ENCODE results near the gene LARP1. TPM values are rescaled to one million over a fixed set of nuclear protein-coding genes. Genes with fewer than 3 reads are reported as not detected.

The LARP1 gene
- total and polyA plus RNA-seq, 9 of the 15 experiments (the other 6 are each of a cell fraction or from before 2014, with no cell fraction given), result 22.6 to 300 (median 92.0) TPM

DNA sequence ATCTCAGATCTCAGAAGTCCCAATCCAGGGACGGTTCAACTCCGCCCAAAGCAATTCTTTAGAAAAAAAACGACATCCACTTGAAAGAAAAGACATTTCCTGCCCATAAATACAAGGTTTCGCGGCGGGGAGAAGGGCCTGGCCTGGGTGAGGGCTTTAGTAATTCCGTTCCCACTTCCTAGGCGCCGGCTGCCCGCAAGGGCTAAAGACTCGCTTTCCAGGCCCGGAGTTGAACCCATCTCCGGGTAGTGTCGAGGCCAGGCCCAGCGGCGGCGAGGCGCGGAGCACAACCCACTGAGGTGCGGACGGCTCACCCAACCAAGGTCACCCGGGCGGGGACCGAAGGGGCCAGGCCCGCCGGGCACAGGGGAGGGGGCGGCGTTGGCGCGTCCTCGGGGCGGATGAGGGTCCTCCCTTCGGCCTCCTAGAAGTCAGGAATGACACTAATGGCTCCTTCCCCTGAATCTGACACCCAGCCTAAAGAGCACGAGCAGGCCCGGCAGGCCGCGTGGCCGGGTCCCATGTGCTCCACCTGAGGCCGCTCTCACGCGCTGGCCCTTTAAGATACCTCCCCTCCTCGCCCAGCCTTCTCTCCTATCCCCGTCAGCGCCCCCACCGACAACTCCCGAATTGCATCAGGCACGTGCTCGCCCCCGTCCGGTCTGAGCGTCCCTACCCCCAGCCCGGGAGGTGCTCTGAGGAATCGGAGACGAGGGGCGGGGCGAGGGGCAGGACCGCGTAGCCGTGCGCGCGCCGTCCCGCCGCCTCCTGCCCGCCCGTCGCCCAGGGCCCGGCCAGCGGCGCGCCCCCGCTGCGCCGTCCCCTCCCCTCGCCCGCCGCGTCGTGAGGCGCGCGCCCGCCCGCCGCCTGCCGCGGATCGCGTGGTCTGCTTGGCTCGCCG is 467 bp upstream of the LARP1 start:
- H3K4me2 ChIP-seq (ENCODE audit: insufficient read depth, low read length), result peak overlapping the region; percentile 83
- no peaks in the 10 kb centered on the region for H3K9me1 ChIP-seq (ENCODE audit: control insufficient read depth, insufficient read depth, low read length)
- ChIA-PET CTCF (ENCODE audit: low intra/inter-chr PET ratio) (interaction anchor here (0.7 kb wide), 1 partner anchor 72 kb away, joined by 11 read pairs; no protein-coding TSS in a partner anchor), POLR2A (interaction anchor here (1.4 to 1.8 kb wide), 2 partner anchors 10 to 17 kb away, joined by 6 to 7 read pairs; no protein-coding TSS in a partner anchor)
- ATAC-seq (peak; percentile 86), FAIRE-seq (peak; percentile 87), DNase-seq (ENCODE audit: extremely low read depth in 1 of 4, low spot score in 3 of 4) (peak; percentile 94 to 99 (median 96))
- intact Hi-C loops (cut with micrococcal nuclease) (loop anchor here (1.0 to 2.0 kb wide), 4 partner anchors 58 to 104 kb away; partner anchors contain the start of gene CNOT8), in situ Hi-C loops (cut with MboI) (no loop called here)
- peaks cover 30 to 40% of the 10 kb centered on the region in 2 experiments for H3K4me1 ChIP-seq (replicated peaks in 1 of 2; ENCODE audit: control insufficient read depth in 2 of 2, insufficient read depth in 2 of 2, low read length in 2 of 2)
- peak overlapping the region; percentile 99 for H3K27ac ChIP-seq (ENCODE audit: extremely low read depth, low read depth, low read length)
- H2AFZ ChIP-seq (ENCODE audit: low read depth, low read length), result peak overlapping the region; percentile 86
- peaks cover 61% of the 10 kb centered on the region for H3K79me2 ChIP-seq (ENCODE audit: control insufficient read depth, insufficient read depth, low read length)
- peak overlapping the region; percentile 97 to 98 for H3K9ac ChIP-seq (ENCODE audit: insufficient read depth in 1 of 2, low read depth in 2 of 2, low read length in 2 of 2)
- H3K4me3 ChIP-seq, result peak overlapping the region; percentile 83
- peaks cover 11% of the 10 kb centered on the region; the same call in 2 of the 3 replicates for H3K36me3 ChIP-seq (ENCODE audit: control insufficient read depth, insufficient read depth, low read length)
- no peaks in the 10 kb centered on the region for H3K9me3 ChIP-seq (replicated peaks; ENCODE audit: control insufficient read depth, insufficient read depth, low read depth, low read length)
- peaks cover 18% of the 10 kb centered on the region for H4K20me1 ChIP-seq (replicated peaks; ENCODE audit: control insufficient read depth, insufficient read depth, low read length)
- BruUV-seq (replicated peaks), result TSS peak; percentile 90
- WGBS (ENCODE audit: insufficient coverage, low coverage, missing lambda C conversion rate), result under 1% methylated on average over 36 of the region's 92 CpGs
- no peaks in the 10 kb centered on the region for H3K27me3 ChIP-seq (ENCODE audit: control insufficient read depth in 2 of 2, insufficient read depth in 2 of 2, low read length in 2 of 2)
- TF ChIP-seq CBX5 (IDR thresholded peaks at IDR 0.05; ENCODE audit: borderline replicate concordance, low read depth), result no peak
- TF ChIP-seq HDAC1 (IDR thresholded peaks at IDR 0.05), result peak in 1 of 2 experiments; percentile 91; a peak in 2 of 4 replicates
- no peak for TF ChIP-seq ZNF764 (CRISPR knock-in tag; IDR thresholded peaks at IDR 0.05; ENCODE audit: low read depth)
- TF ChIP-seq ZNF232 (CRISPR knock-in tag; IDR thresholded peaks at IDR 0.05), result peak; percentile 97
- TF ChIP-seq, protein P1, sequence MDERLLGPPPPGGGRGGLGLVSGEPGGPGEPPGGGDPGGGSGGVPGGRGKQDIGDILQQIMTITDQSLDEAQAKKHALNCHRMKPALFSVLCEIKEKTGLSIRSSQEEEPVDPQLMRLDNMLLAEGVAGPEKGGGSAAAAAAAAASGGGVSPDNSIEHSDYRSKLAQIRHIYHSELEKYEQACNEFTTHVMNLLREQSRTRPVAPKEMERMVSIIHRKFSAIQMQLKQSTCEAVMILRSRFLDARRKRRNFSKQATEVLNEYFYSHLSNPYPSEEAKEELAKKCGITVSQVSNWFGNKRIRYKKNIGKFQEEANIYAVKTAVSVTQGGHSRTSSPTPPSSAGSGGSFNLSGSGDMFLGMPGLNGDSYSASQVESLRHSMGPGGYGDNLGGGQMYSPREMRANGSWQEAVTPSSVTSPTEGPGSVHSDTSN (CRISPR knock-in tag; IDR thresholded peaks at IDR 0.05; ENCODE audit: low read depth), result no peak
- TF ChIP-seq, protein P1 (tag; conservative IDR thresholded peaks at IDR 0.05; ENCODE audit: low read depth), result 0 out of 2 replicates have a peak, but pooled peaks have one; percentile 5
- TF ChIP-seq RBFOX2 (IDR thresholded peaks at IDR 0.05; ENCODE audit: low read depth, low read length), result peak; percentile 81
- TF ChIP-seq MED1 (CRISPR knock-in tag; IDR thresholded peaks at IDR 0.05; ENCODE audit: borderline replicate concordance), result no peak
- TF ChIP-seq RFX1 (IDR thresholded peaks at IDR 0.05), result no peak
- TF ChIP-seq ZSCAN32 (CRISPR knock-in tag; IDR thresholded peaks at IDR 0.05), result no peak; the same call in 1 of the 2 replicates
- TF ChIP-seq CEBPB (tag; IDR thresholded peaks at IDR 0.05), result peak; percentile 76
- TF ChIP-seq, protein P2, sequence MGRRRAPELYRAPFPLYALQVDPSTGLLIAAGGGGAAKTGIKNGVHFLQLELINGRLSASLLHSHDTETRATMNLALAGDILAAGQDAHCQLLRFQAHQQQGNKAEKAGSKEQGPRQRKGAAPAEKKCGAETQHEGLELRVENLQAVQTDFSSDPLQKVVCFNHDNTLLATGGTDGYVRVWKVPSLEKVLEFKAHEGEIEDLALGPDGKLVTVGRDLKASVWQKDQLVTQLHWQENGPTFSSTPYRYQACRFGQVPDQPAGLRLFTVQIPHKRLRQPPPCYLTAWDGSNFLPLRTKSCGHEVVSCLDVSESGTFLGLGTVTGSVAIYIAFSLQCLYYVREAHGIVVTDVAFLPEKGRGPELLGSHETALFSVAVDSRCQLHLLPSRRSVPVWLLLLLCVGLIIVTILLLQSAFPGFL (CRISPR knock-in tag; IDR thresholded peaks at IDR 0.05), result no peak
- TF ChIP-seq MCM2 (IDR thresholded peaks at IDR 0.05; ENCODE audit: low read depth), result no peak
- peak; percentile 83 for TF ChIP-seq FIP1L1 (IDR thresholded peaks at IDR 0.05; ENCODE audit: low read depth, low read length, poor library complexity, severe bottlenecking)
- TF ChIP-seq, protein P3, sequence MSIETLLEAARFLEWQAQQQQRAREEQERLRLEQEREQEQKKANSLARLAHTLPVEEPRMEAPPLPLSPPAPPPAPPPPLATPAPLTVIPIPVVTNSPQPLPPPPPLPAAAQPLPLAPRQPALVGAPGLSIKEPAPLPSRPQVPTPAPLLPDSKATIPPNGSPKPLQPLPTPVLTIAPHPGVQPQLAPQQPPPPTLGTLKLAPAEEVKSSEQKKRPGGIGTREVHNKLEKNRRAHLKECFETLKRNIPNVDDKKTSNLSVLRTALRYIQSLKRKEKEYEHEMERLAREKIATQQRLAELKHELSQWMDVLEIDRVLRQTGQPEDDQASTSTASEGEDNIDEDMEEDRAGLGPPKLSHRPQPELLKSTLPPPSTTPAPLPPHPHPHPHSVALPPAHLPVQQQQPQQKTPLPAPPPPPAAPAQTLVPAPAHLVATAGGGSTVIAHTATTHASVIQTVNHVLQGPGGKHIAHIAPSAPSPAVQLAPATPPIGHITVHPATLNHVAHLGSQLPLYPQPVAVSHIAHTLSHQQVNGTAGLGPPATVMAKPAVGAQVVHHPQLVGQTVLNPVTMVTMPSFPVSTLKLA (conservative IDR thresholded peaks at IDR 0.05), result peak; percentile 97 to 99
- peak; percentile 79; the same call in 1 of the 2 replicates for TF ChIP-seq OTX1 (CRISPR knock-in tag; IDR thresholded peaks at IDR 0.05)
